IPS-20b (cell line): Measurements from ENCODE around the gene IGFALS.

Experiments used
- H3K27ac ChIP-seq: one replicate; pipeline ENCODE4 v1.5.1; 2013; ENCODE audit warnings: low read length
- H3K27me3 ChIP-seq: 2 replicates; pipeline ENCODE4 v1.6.1; 2013; ENCODE audit warnings: mild to moderate bottlenecking, low read length, inconsistent platforms; ENCODE audit not compliant: insufficient read depth
- H3K36me3 ChIP-seq: 2 replicates; pipeline ENCODE4 v1.6.1; 2013; ENCODE audit warnings: low read depth, mild to moderate bottlenecking, inconsistent platforms, low read length, moderate library complexity; ENCODE audit not compliant: insufficient read depth
- H3K4me1 ChIP-seq: 2 replicates; pipeline ENCODE4 v1.6.1; 2013; ENCODE audit warnings: mild to moderate bottlenecking, control low read depth, inconsistent platforms, low read length, moderate library complexity; ENCODE audit not compliant: insufficient read depth
- H3K4me3 ChIP-seq: 2 replicates; pipeline ENCODE4 v1.5.1; 2013; ENCODE audit warnings: mild to moderate bottlenecking, low read length, inconsistent platforms
- H3K9ac ChIP-seq: 2 replicates; pipeline ENCODE4 v1.6.1; 2013; ENCODE audit warnings: low read depth, mild to moderate bottlenecking, inconsistent platforms, low read length, moderate library complexity
- H3K9me3 ChIP-seq: 2 replicates; pipeline ENCODE4 v1.6.1; 2013; ENCODE audit warnings: mild to moderate bottlenecking, low read depth, low read length, inconsistent platforms; ENCODE audit not compliant: insufficient read depth

Gene IGFALS

GRCh38 chr16:1825381-1825863 lies 31.9 kb upstream of the IGFALS start:
- peaks cover 11% of the 10 kb centered on the region; the same call in 1 of the 2 replicates for H3K36me3 ChIP-seq
- H3K4me1 ChIP-seq: peaks cover 5% of the 10 kb centered on the region
- H3K9me3 ChIP-seq: no peaks in the 10 kb centered on the region
- peaks cover 8% of the 10 kb centered on the region; the same call in 1 of the 2 replicates for H3K27me3 ChIP-seq
- peak overlapping the region; percentile 68 for H3K4me3 ChIP-seq
- H3K27ac ChIP-seq: no peak overlapping the region
- no peak overlapping the region for H3K9ac ChIP-seq

GRCh38 chr16:1823821-1824220 lies 30.3 kb upstream of the IGFALS start:
- no peak overlapping the region for H3K4me3 ChIP-seq
- no peak overlapping the region for H3K27ac ChIP-seq
- peaks cover 8% of the 10 kb centered on the region; the same call in 1 of the 2 replicates for H3K27me3 ChIP-seq
- no peaks in the 10 kb centered on the region; the same call in 1 of the 2 replicates for H3K36me3 ChIP-seq
- peaks cover 5% of the 10 kb centered on the region for H3K4me1 ChIP-seq
- H3K9ac ChIP-seq: no peak overlapping the region
- H3K9me3 ChIP-seq: no peaks in the 10 kb centered on the region

GRCh38 chr16:1822801-1823200 lies 29.3 kb upstream of the IGFALS start:
- H3K9me3 ChIP-seq: no peaks in the 10 kb centered on the region
- H3K36me3 ChIP-seq: no peaks in the 10 kb centered on the region

GRCh38 chr16:1821861-1822611 lies 28.5 kb upstream of the IGFALS start:
- no peaks in the 10 kb centered on the region; the same call in 1 of the 2 replicates for H3K4me1 ChIP-seq
- H3K27me3 ChIP-seq: peaks cover 8% of the 10 kb centered on the region; the same call in 1 of the 2 replicates
- H3K27ac ChIP-seq: no peak overlapping the region
- H3K4me3 ChIP-seq: no peak overlapping the region
- no peaks in the 10 kb centered on the region for H3K36me3 ChIP-seq
- H3K9me3 ChIP-seq: no peaks in the 10 kb centered on the region
- no peak overlapping the region for H3K9ac ChIP-seq

More at GRCh38 chr16:1822801-1823200, 29.3 kb upstream of the IGFALS start:
- no peak overlapping the region for H3K4me3 ChIP-seq
- no peak overlapping the region for H3K27ac ChIP-seq
- no peak overlapping the region for H3K9ac ChIP-seq
- H3K27me3 ChIP-seq: peaks cover 8% of the 10 kb centered on the region; the same call in 1 of the 2 replicates
- H3K4me1 ChIP-seq: no peaks in the 10 kb centered on the region; the same call in 1 of the 2 replicates

- H3K27me3 ChIP-seq: peaks cover 8% of the 10 kb centered on the region; the same call in 1 of the 2 replicates
- peaks cover 6% of the 10 kb centered on the region; the same call in 1 of the 2 replicates for H3K36me3 ChIP-seq
- H3K9ac ChIP-seq: no peak overlapping the region
- no peaks in the 10 kb centered on the region for H3K9me3 ChIP-seq
- no peak overlapping the region for H3K27ac ChIP-seq
- no peak overlapping the region for H3K4me3 ChIP-seq
- no peaks in the 10 kb centered on the region; the same call in 1 of the 2 replicates for H3K4me1 ChIP-seq
Measured at GRCh38 chr16:1820946-1821290, 27.4 kb upstream of the IGFALS start.

GRCh38 chr16:1820096-1820945 lies 26.8 kb upstream of the IGFALS start:
- H3K27ac ChIP-seq: no peak overlapping the region
- no peak overlapping the region for H3K9ac ChIP-seq
- H3K9me3 ChIP-seq: no peaks in the 10 kb centered on the region
- H3K4me1 ChIP-seq: no peaks in the 10 kb centered on the region
- no peak overlapping the region for H3K4me3 ChIP-seq
- peaks cover 6% of the 10 kb centered on the region; the same call in 1 of the 2 replicates for H3K36me3 ChIP-seq
- H3K27me3 ChIP-seq: peaks cover 2% of the 10 kb centered on the region; the same call in 1 of the 2 replicates

- Histone ChIP-seq H3K9ac (no peak overlapping the region), H3K27me3 (no peaks in the 10 kb centered on the region), H3K27ac (no peak overlapping the region), H3K4me3 (no peak overlapping the region), H3K36me3 (peaks cover 6% of the 10 kb centered on the region; the same call in 1 of the 2 replicates), H3K9me3 (no peaks in the 10 kb centered on the region), H3K4me1 (no peaks in the 10 kb centered on the region)
Measured at GRCh38 chr16:1819611-1820010, 26.1 kb upstream of the IGFALS start.

- H3K9me3 ChIP-seq: no peaks in the 10 kb centered on the region
- no peak overlapping the region for H3K4me3 ChIP-seq
- H3K27ac ChIP-seq: no peak overlapping the region
- no peaks in the 10 kb centered on the region for H3K27me3 ChIP-seq
- H3K36me3 ChIP-seq: peaks cover 6% of the 10 kb centered on the region; the same call in 1 of the 2 replicates
- no peaks in the 10 kb centered on the region for H3K4me1 ChIP-seq
- H3K9ac ChIP-seq: no peak overlapping the region
Measured at GRCh38 chr16:1818873-1819525, 25.5 kb upstream of the IGFALS start.

- Histone ChIP-seq H3K4me3 (no peak overlapping the region), H3K27me3 (no peaks in the 10 kb centered on the region), H3K9ac (no peak overlapping the region), H3K4me1 (no peaks in the 10 kb centered on the region), H3K36me3 (peaks cover 6% of the 10 kb centered on the region; the same call in 1 of the 2 replicates), H3K9me3 (no peaks in the 10 kb centered on the region), H3K27ac (no peak overlapping the region)
Measured at GRCh38 chr16:1818204-1818872, 24.8 kb upstream of the IGFALS start.

GRCh38 chr16:1817716-1818115 lies 24.2 kb upstream of the IGFALS start:
- no peaks in the 10 kb centered on the region for H3K9me3 ChIP-seq
- no peak overlapping the region for H3K4me3 ChIP-seq
- peaks cover 6% of the 10 kb centered on the region; the same call in 1 of the 2 replicates for H3K36me3 ChIP-seq
- H3K27me3 ChIP-seq: no peaks in the 10 kb centered on the region
- no peak overlapping the region for H3K27ac ChIP-seq
- H3K4me1 ChIP-seq: no peaks in the 10 kb centered on the region
- H3K9ac ChIP-seq: no peak overlapping the region

- Histone ChIP-seq H3K9ac (no peak overlapping the region), H3K27ac (no peak overlapping the region), H3K4me1 (no peaks in the 10 kb centered on the region), H3K9me3 (no peaks in the 10 kb centered on the region), H3K27me3 (no peaks in the 10 kb centered on the region), H3K36me3 (peaks cover 6% of the 10 kb centered on the region; the same call in 1 of the 2 replicates), H3K4me3 (no peak overlapping the region)
Measured at GRCh38 chr16:1817276-1817589, 23.7 kb upstream of the IGFALS start.
